ENCODE data around the gene ABHD12.
A peak's percentile ranks its signal among the peaks of the same experiment; 100 is the strongest.
"Not testable (repeated sequence)": the region's sequence is repeated elsewhere in the genome, so short reads cannot be mapped to it uniquely, and the experiment has no call there.

The ABHD12 gene

GRCh38 chr20:25390538-25391528 lies at the start of gene ABHD12:
Gene ABHD12, minus strand, starts transcription at chr20:25390835. Its CDS starts 132 bp downstream, at chr20:25390703.
- DNase-seq = peak; percentile 77

GRCh38 chr20:25439328-25439727 lies 48.7 kb upstream of the ABHD12 start:
- no peak for DNase-seq

- no peak for DNase-seq
Measured at GRCh38 chr20:25437153-25437581, 46.5 kb upstream of the ABHD12 start.

- DNase-seq = no peak
Measured at GRCh38 chr20:25424536-25424935, 33.9 kb upstream of the ABHD12 start.

GRCh38 chr20:25422032-25422431 lies 31.4 kb upstream of the ABHD12 start:
- no peak for DNase-seq

- no peak for DNase-seq
Measured at GRCh38 chr20:25421102-25421501, 30.5 kb upstream of the ABHD12 start.

GRCh38 chr20:25418776-25419175 lies 28.1 kb upstream of the ABHD12 start:
- DNase-seq = no peak

GRCh38 chr20:25408890-25409289 lies 18.3 kb upstream of the ABHD12 start:
- no peak for DNase-seq

GRCh38 chr20:25408170-25408547 lies 17.5 kb upstream of the ABHD12 start:
- no peak for DNase-seq

- peak; percentile 48 for DNase-seq
Measured at GRCh38 chr20:25407311-25408169, 16.9 kb upstream of the ABHD12 start, which contains the start of gene GINS1. Gene GINS1, plus strand, starts transcription at chr20:25407673. Its CDS starts 148 bp downstream, at chr20:25407821.

GRCh38 chr20:25402583-25402982 lies 11.9 kb upstream of the ABHD12 start:
- no peak for DNase-seq

GRCh38 chr20:25400291-25400732 lies 9.7 kb upstream of the ABHD12 start:
- not testable (repeated sequence) for DNase-seq

GRCh38 chr20:25399037-25399430 lies 8.4 kb upstream of the ABHD12 start:
- DNase-seq = no peak

- DNase-seq = no peak
Measured at GRCh38 chr20:25398376-25399036, 7.9 kb upstream of the ABHD12 start.

- no peak for DNase-seq
Measured at GRCh38 chr20:25397821-25398220, 7.2 kb upstream of the ABHD12 start.

- no peak for DNase-seq
Measured at GRCh38 chr20:25397096-25397495, 6.5 kb upstream of the ABHD12 start.

- no peak for DNase-seq
Measured at GRCh38 chr20:25394996-25395395, 4.4 kb upstream of the ABHD12 start.

- DNase-seq = no peak
Measured at GRCh38 chr20:25394276-25394675, 3.6 kb upstream of the ABHD12 start.

- no peak for DNase-seq
Measured at GRCh38 chr20:25389858-25390537, 637 bp downstream of the ABHD12 start.

- no peak for DNase-seq
Measured at GRCh38 chr20:25389401-25389857, 1.2 kb downstream of the ABHD12 start.

- no peak for DNase-seq
Measured at GRCh38 chr20:25382704-25383370, 7.8 kb downstream of the ABHD12 start.
